Astrocyte (in vitro differentiated cells and primary cell): ENCODE measurements around the gene EHD4. TPM values are rescaled to one million over a fixed set of nuclear protein-coding genes. Genes with fewer than 3 reads are reported as not detected.
A peak's percentile ranks its signal among the peaks of the same experiment; 100 is the strongest.

Experiments
- DNase-seq: peaks from one replicate; pipeline ENCODE4 v3.0.0-alpha.2; 2010; ENCODE audit warnings: low read depth
- FAIRE-seq: peaks from 2 replicates; lab custom pipeline; 2011; peaks lifted over from hg19 to GRCh38; lab: Jason Lieb, UNC
- H2AFZ ChIP-seq: 2 replicates; pipeline ENCODE4 v1.6.0; 2012; ENCODE audit warnings: low read depth, low read length, inconsistent platforms
- H3K27ac ChIP-seq: 2 replicates; pipeline ENCODE4 v1.5.1; 2011; ENCODE audit warnings: low read depth, low read length, inconsistent platforms
- H3K27me3 ChIP-seq: 2 replicates; pipeline ENCODE4 v1.6.0; 2011; ENCODE audit warnings: low read length, inconsistent platforms; ENCODE audit not compliant: insufficient read depth
- H3K36me3 ChIP-seq: 2 replicates; pipeline ENCODE4 v1.5.1; 2011; ENCODE audit warnings: low read length, inconsistent platforms; ENCODE audit not compliant: insufficient read depth
- H3K4me1 ChIP-seq: 2 replicates; pipeline ENCODE4 v1.5.1; 2011; ENCODE audit warnings: low read length, inconsistent platforms; ENCODE audit not compliant: insufficient read depth
- H3K4me2 ChIP-seq: 2 replicates; pipeline ENCODE4 v1.6.0; 2012; ENCODE audit warnings: low read length, inconsistent platforms
- H3K4me3 ChIP-seq: 2 replicates; pipeline ENCODE4 v1.5.1; 2011; ENCODE audit warnings: low read depth, mild to moderate bottlenecking, low read length, inconsistent platforms; ENCODE audit not compliant: insufficient read depth
- H3K79me2 ChIP-seq: 2 replicates; pipeline ENCODE4 v1.6.0; 2012; ENCODE audit warnings: mild to moderate bottlenecking, low read length, inconsistent platforms; ENCODE audit not compliant: insufficient read depth
- H3K9ac ChIP-seq: 2 replicates; pipeline ENCODE4 v1.6.0; 2012; ENCODE audit warnings: mild to moderate bottlenecking, low read length, inconsistent platforms
- H3K9me3 ChIP-seq: 2 replicates; pipeline ENCODE4 v1.5.1; 2012; ENCODE audit warnings: low read depth, mild to moderate bottlenecking, low read length, inconsistent platforms; ENCODE audit not compliant: insufficient read depth
- H4K20me1 ChIP-seq: 2 replicates; pipeline ENCODE4 v1.6.0; 2012; ENCODE audit warnings: low read length, inconsistent platforms; ENCODE audit not compliant: insufficient read depth
- H3K27ac Mint-ChIP-seq: one replicate; pipeline ENCODE4 v1.8.0; 2021; ENCODE audit warnings: mild to moderate bottlenecking, mixed read lengths; ENCODE audit not compliant: unreplicated experiment
- H3K27me3 Mint-ChIP-seq: one replicate; pipeline ENCODE4 v1.8.0; 2021; ENCODE audit warnings: low read depth, mixed read lengths; ENCODE audit not compliant: unreplicated experiment
- H3K36me3 Mint-ChIP-seq: one replicate; pipeline ENCODE4 v1.8.0; 2021; ENCODE audit warnings: low read depth, mixed read lengths; ENCODE audit not compliant: unreplicated experiment
- H3K4me1 Mint-ChIP-seq: one replicate; pipeline ENCODE4 v1.8.0; 2021; ENCODE audit warnings: low read depth, mixed read lengths; ENCODE audit not compliant: unreplicated experiment
- H3K4me3 Mint-ChIP-seq: one replicate; pipeline ENCODE4 v1.8.0; 2021; ENCODE audit warnings: mild to moderate bottlenecking, moderate library complexity, mixed read lengths; ENCODE audit not compliant: unreplicated experiment
- H3K9me3 Mint-ChIP-seq: one replicate; pipeline ENCODE4 v1.8.0; 2021; ENCODE audit warnings: mild to moderate bottlenecking, mixed read lengths; ENCODE audit not compliant: unreplicated experiment
- EZH2 ChIP-seq: IDR thresholded peaks from 2 replicates; pipeline ENCODE4 v1.6.1; 2012; ENCODE audit warnings: mild to moderate bottlenecking, low read length, inconsistent platforms; ENCODE audit not compliant: insufficient read depth
- total RNA-seq: library from RNA; stranded (reverse); gene quantifications from 2 replicates; pipeline ENCODE4 v1.2.1, GENCODE V29; 2021
- TF ChIP-seq, protein P1 (sequence below): IDR thresholded peaks from 2 replicates; pipeline ENCODE4 v1.5.1; 2011; ENCODE audit warnings: low read depth, mild to moderate bottlenecking, inconsistent platforms, low read length, moderate library complexity; ENCODE audit not compliant: insufficient read depth

EHD4 gene
- total RNA-seq, 1 donor from 2014 or later = 46.4 TPM

DNA sequence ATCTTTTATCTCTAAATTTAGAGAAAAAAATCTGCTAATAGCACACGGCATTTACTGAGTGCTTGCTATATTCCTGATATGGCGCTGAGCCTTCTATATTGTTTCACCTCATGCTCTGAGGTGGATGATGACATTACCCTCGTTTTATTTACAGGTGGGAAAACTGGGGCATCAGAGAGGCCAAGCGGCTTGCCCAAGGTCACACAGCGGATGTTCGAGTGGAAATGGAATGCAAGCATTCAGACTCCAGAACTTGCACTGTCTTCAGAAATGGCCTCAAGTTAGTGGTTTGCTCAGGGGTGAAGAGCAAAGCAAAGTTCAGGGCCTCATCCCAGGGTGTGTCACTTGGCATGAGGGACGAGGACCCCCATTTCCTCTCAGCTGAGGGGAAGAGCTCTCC lies 17.3 kb downstream of the EHD4 start:
- Histone ChIP-seq H3K9me3 (no peaks in the 10 kb centered on the region), H3K9ac (no peak overlapping the region), H3K27ac (no peak overlapping the region), H3K4me1 (peaks cover 12% of the 10 kb centered on the region), H3K27me3 (no peaks in the 10 kb centered on the region), H2AFZ (no peak overlapping the region), H3K79me2 (peaks cover 63% of the 10 kb centered on the region), H3K36me3 (peaks cover 16% of the 10 kb centered on the region), H4K20me1 (peaks cover 28% of the 10 kb centered on the region), H3K4me3 (no peak overlapping the region), H3K4me2 (no peak overlapping the region)
- H3K27me3 Mint-ChIP-seq = no peaks in the 10 kb centered on the region
- peaks cover 23% of the 10 kb centered on the region for H3K36me3 Mint-ChIP-seq
- peaks cover 28% of the 10 kb centered on the region for H3K4me1 Mint-ChIP-seq
- DNase-seq (no peak), FAIRE-seq (no peak)
- peak overlapping the region; percentile 41 for H3K27ac Mint-ChIP-seq
- TF ChIP-seq, protein P1, sequence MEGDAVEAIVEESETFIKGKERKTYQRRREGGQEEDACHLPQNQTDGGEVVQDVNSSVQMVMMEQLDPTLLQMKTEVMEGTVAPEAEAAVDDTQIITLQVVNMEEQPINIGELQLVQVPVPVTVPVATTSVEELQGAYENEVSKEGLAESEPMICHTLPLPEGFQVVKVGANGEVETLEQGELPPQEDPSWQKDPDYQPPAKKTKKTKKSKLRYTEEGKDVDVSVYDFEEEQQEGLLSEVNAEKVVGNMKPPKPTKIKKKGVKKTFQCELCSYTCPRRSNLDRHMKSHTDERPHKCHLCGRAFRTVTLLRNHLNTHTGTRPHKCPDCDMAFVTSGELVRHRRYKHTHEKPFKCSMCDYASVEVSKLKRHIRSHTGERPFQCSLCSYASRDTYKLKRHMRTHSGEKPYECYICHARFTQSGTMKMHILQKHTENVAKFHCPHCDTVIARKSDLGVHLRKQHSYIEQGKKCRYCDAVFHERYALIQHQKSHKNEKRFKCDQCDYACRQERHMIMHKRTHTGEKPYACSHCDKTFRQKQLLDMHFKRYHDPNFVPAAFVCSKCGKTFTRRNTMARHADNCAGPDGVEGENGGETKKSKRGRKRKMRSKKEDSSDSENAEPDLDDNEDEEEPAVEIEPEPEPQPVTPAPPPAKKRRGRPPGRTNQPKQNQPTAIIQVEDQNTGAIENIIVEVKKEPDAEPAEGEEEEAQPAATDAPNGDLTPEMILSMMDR = no peak
- TF ChIP-seq EZH2 = no peak
- H3K4me3 Mint-ChIP-seq = no peak overlapping the region
- H3K9me3 Mint-ChIP-seq = peaks cover 3% of the 10 kb centered on the region

DNA sequence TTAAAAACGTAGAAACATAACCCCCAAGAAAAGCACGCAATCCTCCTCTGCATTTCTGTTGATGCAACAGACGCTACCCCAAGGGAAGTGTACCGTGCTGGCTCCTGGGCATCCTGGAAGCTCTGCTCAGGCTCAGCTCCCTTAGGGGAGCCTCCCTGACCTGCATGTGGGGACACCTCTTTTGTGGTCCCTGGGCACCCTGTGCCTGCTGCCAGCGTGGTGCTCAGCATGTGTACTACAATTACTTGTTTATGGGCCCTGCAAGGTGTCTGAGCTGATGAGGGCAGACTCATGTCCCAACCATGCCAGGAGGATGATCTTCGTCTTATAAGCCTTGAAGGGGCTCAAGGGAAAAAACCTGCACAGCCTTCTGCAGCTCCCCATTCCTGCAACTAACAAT lies 18.3 kb downstream of the EHD4 start:
- FAIRE-seq = no peak
- no peaks in the 10 kb centered on the region for H3K27me3 Mint-ChIP-seq
- Histone ChIP-seq H3K9ac (no peak overlapping the region), H3K9me3 (no peaks in the 10 kb centered on the region), H2AFZ (no peak overlapping the region), H3K79me2 (peaks cover 58% of the 10 kb centered on the region), H3K27ac (no peak overlapping the region), H3K4me1 (peaks cover 16% of the 10 kb centered on the region), H3K4me2 (no peak overlapping the region), H4K20me1 (peaks cover 28% of the 10 kb centered on the region), H3K27me3 (no peaks in the 10 kb centered on the region), H3K4me3 (no peak overlapping the region), H3K36me3 (peaks cover 16% of the 10 kb centered on the region)
- H3K36me3 Mint-ChIP-seq = peaks cover 23% of the 10 kb centered on the region
- peaks cover 34% of the 10 kb centered on the region for H3K4me1 Mint-ChIP-seq
- H3K4me3 Mint-ChIP-seq = no peak overlapping the region
- no peak overlapping the region for H3K27ac Mint-ChIP-seq
- no peak for TF ChIP-seq EZH2
- TF ChIP-seq, protein P1 = no peak
- H3K9me3 Mint-ChIP-seq = no peaks in the 10 kb centered on the region
- DNase-seq = no peak

DNA sequence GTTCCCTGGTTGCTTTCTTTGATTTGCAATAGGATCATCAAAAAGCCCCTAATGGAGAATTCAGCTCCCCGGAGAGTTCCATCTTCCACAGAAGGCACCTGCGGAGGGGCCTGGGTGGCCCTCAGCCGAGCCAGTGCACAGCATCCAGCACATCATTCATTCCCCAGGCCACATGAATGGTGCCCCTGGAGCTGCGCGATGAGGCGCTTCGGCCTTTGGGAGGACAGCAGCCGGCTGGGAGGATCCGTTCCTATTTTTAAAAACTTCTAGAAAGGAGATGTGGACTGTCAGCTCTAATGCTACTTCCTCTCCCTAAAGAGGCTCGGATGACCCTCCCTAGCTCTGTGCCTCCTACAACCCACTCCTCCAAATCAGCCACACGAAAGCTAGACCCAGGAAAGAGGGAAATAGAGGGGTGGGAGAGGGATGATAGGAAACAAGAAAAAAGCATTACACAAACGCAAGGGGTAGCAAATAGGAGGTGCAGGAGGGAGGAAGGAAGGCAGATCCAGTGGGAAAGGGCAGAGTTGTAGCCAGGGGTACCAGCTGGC lies 20.3 kb downstream of the EHD4 start:
- no peak overlapping the region for H2AFZ ChIP-seq
- no peak overlapping the region for H3K9ac ChIP-seq
- no peaks in the 10 kb centered on the region for H3K9me3 Mint-ChIP-seq
- H4K20me1 ChIP-seq = peaks cover 20% of the 10 kb centered on the region
- no peaks in the 10 kb centered on the region for H3K27me3 ChIP-seq
- no peak overlapping the region for H3K27ac ChIP-seq
- DNase-seq = no peak
- no peak overlapping the region for H3K4me2 ChIP-seq
- TF ChIP-seq EZH2 = no peak
- TF ChIP-seq, protein P1 = no peak
- peaks cover 20% of the 10 kb centered on the region for H3K36me3 Mint-ChIP-seq
- no peaks in the 10 kb centered on the region for H3K9me3 ChIP-seq
- H3K36me3 ChIP-seq = peaks cover 16% of the 10 kb centered on the region
- H3K27ac Mint-ChIP-seq = no peak overlapping the region
- peaks cover 40% of the 10 kb centered on the region for H3K4me1 Mint-ChIP-seq
- no peaks in the 10 kb centered on the region for H3K27me3 Mint-ChIP-seq
- no peak overlapping the region for H3K4me3 ChIP-seq
- FAIRE-seq = no peak
- peaks cover 16% of the 10 kb centered on the region for H3K4me1 ChIP-seq
- peaks cover 55% of the 10 kb centered on the region for H3K79me2 ChIP-seq
- H3K4me3 Mint-ChIP-seq = no peak overlapping the region
